GM12874 (cell line): ENCODE measurements around the gene PPEF1.

ENCODE experiments used
- CTCF ChIP-seq: IDR thresholded peaks from 2 replicates; pipeline ENCODE4 v1.5.1; 2011; ENCODE audit warnings: low read depth, mild to moderate bottlenecking, control low read depth, low read length, moderate library complexity; ENCODE audit not compliant: insufficient read depth

PPEF1 gene

GRCh38 chrX:18792828-18793227, 85.4 kb downstream of the PPEF1 start:
- no peak for TF ChIP-seq CTCF

GRCh38 chrX:18793601-18794089, 86.2 kb downstream of the PPEF1 start:
- TF ChIP-seq CTCF: no peak

GRCh38 chrX:18797141-18797540, 89.7 kb downstream of the PPEF1 start:
- TF ChIP-seq CTCF: no peak

- TF ChIP-seq CTCF: no peak
Observed at GRCh38 chrX:18799911-18800310, 92.5 kb downstream of the PPEF1 start.

GRCh38 chrX:18809641-18810040, 102.2 kb downstream of the PPEF1 start:
- no peak for TF ChIP-seq CTCF

- no peak for TF ChIP-seq CTCF
Observed at GRCh38 chrX:18810416-18810815, 103.0 kb downstream of the PPEF1 start.

GRCh38 chrX:18825375-18825774, 117.9 kb downstream of the PPEF1 start:
- no peak for TF ChIP-seq CTCF
